Calu3 (cell line): ENCODE results near the gene NKX2-1. TPM values are rescaled to one million over a fixed set of nuclear protein-coding genes. Genes with fewer than 3 reads are reported as not detected.
A peak's percentile ranks its signal among the peaks of the same experiment; 100 is the strongest.

Experiments
- Bru-seq: library from RNA; stranded (reverse); fragments of 400-500 nt; gene quantifications from one replicate; lab custom pipeline; 2021; lab: Mats Ljungman, UMichigan
- BruChase-seq, 2 experiments: library from RNA; stranded (reverse); fragments of 400-500 nt; gene quantifications; one replicate each; lab custom pipeline; 2021; lab: Mats Ljungman, UMichigan
- BruUV-seq: library from RNA; stranded (reverse); fragments of 400-500 nt; replicated peaks from 2 replicates; lab custom pipeline; 2021; lab: Mats Ljungman, UMichigan
- CTCF ChIA-PET: fragments of 300-600 bp; sonication (Branson Sonifier 250); formaldehyde crosslinking; loops from one replicate; lab custom pipeline; 2022; ENCODE audit warnings: antibody characterized with exemption; lab: Charles Lee
- DNase-seq: peaks from one replicate; pipeline ENCODE4 v3.0.0; 2022
- H3K27ac Mint-ChIP-seq: one replicate; pipeline ENCODE4 v1.8.0; 2022; ENCODE audit warnings: mixed read lengths; ENCODE audit not compliant: unreplicated experiment
- H3K27me3 Mint-ChIP-seq: one replicate; pipeline ENCODE4 v1.8.0; 2022; ENCODE audit warnings: mixed read lengths; ENCODE audit not compliant: unreplicated experiment
- H3K36me3 Mint-ChIP-seq: one replicate; pipeline ENCODE4 v1.8.0; 2022; ENCODE audit warnings: mild to moderate bottlenecking, moderate library complexity, mixed read lengths; ENCODE audit not compliant: insufficient read depth, unreplicated experiment
- H3K4me1 Mint-ChIP-seq: one replicate; pipeline ENCODE4 v1.8.0; 2022; ENCODE audit warnings: mild to moderate bottlenecking, low read depth, mixed read lengths; ENCODE audit not compliant: unreplicated experiment
- H3K4me3 Mint-ChIP-seq: one replicate; pipeline ENCODE4 v1.8.0; 2022; ENCODE audit warnings: mild to moderate bottlenecking, low read depth, moderate library complexity, mixed read lengths; ENCODE audit not compliant: unreplicated experiment
- H3K9me3 Mint-ChIP-seq: one replicate; pipeline ENCODE4 v1.8.0; 2022; ENCODE audit warnings: low read depth, mixed read lengths; ENCODE audit not compliant: unreplicated experiment
- CTCF ChIP-seq: fragments of 200-600 bp; IDR thresholded peaks from one replicate; pipeline ENCODE4 v1.8.0; 2022; ENCODE audit warnings: antibody characterized with exemption; ENCODE audit not compliant: unreplicated experiment
- intact Hi-C: fragments of 100-400 bp; cut with micrococcal nuclease; formaldehyde crosslinking; loops from one replicate; pipeline ENCODE4 v1.10.0; 2022; ENCODE audit not compliant: unreplicated experiment
- long read RNA-seq: library from polyadenylated mRNA; stranded (forward); transcript quantifications from one replicate; pipeline ENCODE4 v2.0.0, GENCODE V29; 2022
- total RNA-seq: library from RNA; stranded (reverse); gene quantifications from 2 replicates; pipeline ENCODE4 v1.2.3, GENCODE V29; 2022

The NKX2-1 gene
- total RNA-seq, result not detected in 2 replicates
- percentile 11 among the genes with signal in this experiment for Bru-seq, nascent RNA
- percentile 17 among the genes with signal in this experiment for BruChase-seq, experiment 1, labeled RNA remaining after a 6-hour chase
- not detected for BruChase-seq, experiment 2, labeled RNA remaining after a 2-hour chase
- long read RNA-seq, result 0 reads

- no peaks in the 10 kb centered on the region for H3K4me1 Mint-ChIP-seq
- intact Hi-C loops, result loop anchor here (10.0 kb wide), 1 partner anchor 105 kb away; no protein-coding TSS in a partner anchor
- TF ChIP-seq CTCF, result no peak
- no peak within 1 kb of the TSS for H3K27ac Mint-ChIP-seq
- H3K27me3 Mint-ChIP-seq, result peaks cover 41% of the 10 kb centered on the region
- H3K9me3 Mint-ChIP-seq, result no peaks in the 10 kb centered on the region
- DNase-seq, result peak; percentile 33
- CTCF ChIA-PET, result interaction anchor here (0.6 to 0.9 kb wide), 3 partner anchors 18 to 306 kb away, joined by 3 to 6 read pairs (median 3); no protein-coding TSS in a partner anchor
- no TSS peak for BruUV-seq
- H3K36me3 Mint-ChIP-seq, result peaks cover 15% of the 10 kb centered on the region
- H3K4me3 Mint-ChIP-seq, result peak within 1 kb of the TSS; percentile 72
Measured at GRCh38 chr14:36519431-36520321, at the start of gene NKX2-1. TSS of gene NKX2-1 (minus strand) at chr14:36520232. CDS start at chr14:36520129, 103 bp downstream.

DNA sequence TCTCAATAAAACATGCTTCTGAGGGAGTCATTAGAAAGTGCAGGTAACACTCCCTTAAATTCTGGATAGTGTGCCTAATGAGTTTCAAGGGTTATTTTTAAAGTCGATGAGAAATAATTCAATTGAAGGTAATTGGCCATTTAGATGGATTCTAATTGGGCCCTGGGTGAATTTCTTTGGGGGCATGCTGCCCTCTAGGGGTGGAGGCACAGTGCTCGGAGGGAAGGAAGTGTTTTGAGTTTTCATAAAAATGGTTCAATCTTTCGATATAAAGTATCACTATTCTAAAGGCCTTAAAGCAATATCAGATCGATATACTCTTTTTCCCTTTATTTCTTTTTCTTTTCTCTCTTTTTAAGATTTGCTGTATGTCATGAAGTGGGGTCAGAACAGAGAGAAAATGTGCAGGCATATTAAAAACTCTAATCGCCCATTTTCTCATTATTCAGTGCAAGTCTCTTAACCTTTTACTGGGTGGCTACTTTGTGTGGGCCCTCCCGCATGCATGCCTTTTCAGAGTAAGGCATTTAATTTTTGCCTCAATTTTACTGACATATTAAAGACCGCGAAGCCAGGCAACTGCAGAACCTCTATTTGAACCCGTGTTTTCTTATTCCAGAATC, 36.9 kb upstream of the NKX2-1 start:
- CTCF ChIA-PET, result no interaction called here

GRCh38 chr14:36555998-36556743, 36.1 kb upstream of the NKX2-1 start:
- Mint-ChIP-seq H3K27ac (no peak overlapping the region), H3K4me1 (no peaks in the 10 kb centered on the region), H3K9me3 (no peaks in the 10 kb centered on the region), H3K4me3 (no peak overlapping the region), H3K27me3 (peaks cover 19% of the 10 kb centered on the region), H3K36me3 (peaks cover 6% of the 10 kb centered on the region)
- no TSS peak for BruUV-seq
- intact Hi-C loops, result loop anchor here (5.0 to 10.0 kb wide), 3 partner anchors 349 to 594 kb away; no protein-coding TSS in a partner anchor
- TF ChIP-seq CTCF, result no peak
- DNase-seq, result no peak
- CTCF ChIA-PET, result no interaction called here

More for the DNA sequence above, 36.9 kb upstream of the NKX2-1 start:
- Mint-ChIP-seq H3K27ac (no peak overlapping the region), H3K36me3 (peaks cover 6% of the 10 kb centered on the region), H3K9me3 (no peaks in the 10 kb centered on the region), H3K4me3 (no peak overlapping the region), H3K27me3 (peaks cover 26% of the 10 kb centered on the region), H3K4me1 (no peaks in the 10 kb centered on the region)
- TF ChIP-seq CTCF, result no peak
- DNase-seq, result peak; percentile 54
- intact Hi-C loops, result loop anchor here (5.0 to 10.0 kb wide), 3 partner anchors 350 to 595 kb away; no protein-coding TSS in a partner anchor
- no TSS peak for BruUV-seq
